HCT116 (cell line): ENCODE results near the gene LYPD3. TPM values are rescaled to one million over a fixed set of nuclear protein-coding genes. Genes with fewer than 3 reads are reported as not detected.

Experiments
- ATAC-seq: fragments of 200-7000 bp; cut with Tn5 transposase; 2 replicates; pipeline ENCODE4 v1.9.1; 2020; ENCODE audit warnings: mild to moderate bottlenecking, moderate library complexity
- BruUV-seq: library from RNA; stranded (reverse); fragments of 400-500 nt; replicated peaks from 2 replicates; lab custom pipeline; 2021; lab: Mats Ljungman, UMichigan
- CTCF ChIA-PET: fragments of 300-600 bp; sonication (Branson Sonifier 250); formaldehyde crosslinking; loops from one replicate; lab custom pipeline; 2021; ENCODE audit warnings: antibody characterized with exemption; lab: Charles Lee
- POLR2A ChIA-PET: fragments of 300-600, 350-600 bp; sonication (Branson Sonifier 250); formaldehyde crosslinking; loops from one replicate; lab custom pipeline; 2021; ENCODE audit warnings: antibody characterized with exemption; lab: Charles Lee
- RAD21 ChIA-PET, 2 experiments: fragments of 300-600 bp; sonication (Branson Sonifier 250); formaldehyde crosslinking; loops; one replicate each; lab custom pipeline; 2023; ENCODE audit warnings: low total read pairs in 2 of 2; ENCODE audit not compliant: uncharacterized antibody in 2 of 2, unreplicated experiment in 2 of 2, low non-redundant PET in 1 of 2; lab: Charles Lee
- DNase-seq: peaks from one replicate; pipeline ENCODE4 v3.0.0-alpha.2; 2010; ENCODE audit warnings: low read depth, low spot score
- H2AFZ ChIP-seq: fragments of 200-600 bp; shearing (Covaris generic), sonication (generic); 2 replicates; pipeline ENCODE4 v1.6.1; 2017; ENCODE audit warnings: low read depth, mixed run types, mixed read lengths, antibody characterized with exemption, low read length; ENCODE audit not compliant: poor library complexity, severe bottlenecking
- H3K27ac ChIP-seq: 2 replicates; pipeline ENCODE4 v1.5.1; 2012; ENCODE audit warnings: low read depth, low read length
- H3K27me3 ChIP-seq: fragments of 200-600 bp; sonication (generic); 2 replicates; pipeline ENCODE4 v1.6.1; 2016; ENCODE audit warnings: mixed run types, low read length, mixed read lengths; ENCODE audit not compliant: insufficient read depth
- H3K36me3 ChIP-seq, 2 experiments: fragments of 200-500 bp in 1 of 2; fragments of 200-600 bp in 1 of 2; sonication (Bioruptor generic) in 1 of 2; sonication (generic) in 1 of 2; 2 replicates each; pipeline versions ENCODE4 v1.5.1 to v1.6.1; 2014 to 2016; ENCODE audit warnings: low read length in 2 of 2, inconsistent platforms in 1 of 2, mixed read lengths in 1 of 2, mixed run types in 1 of 2; ENCODE audit not compliant: insufficient read depth in 2 of 2, control insufficient read depth in 1 of 2
- H3K4me1 ChIP-seq, 2 experiments: fragments of 200-600 bp in 1 of 2; sonication (generic) in 1 of 2; 2 replicates each; pipeline versions ENCODE4 v1.5.1 to v1.6.1; 2012 to 2017; ENCODE audit warnings: low read length in 2 of 2, inconsistent platforms in 1 of 2, mild to moderate bottlenecking in 1 of 2, mixed read lengths in 1 of 2, mixed run types in 1 of 2, moderate library complexity in 1 of 2; ENCODE audit not compliant: insufficient read depth in 2 of 2, control insufficient read depth in 1 of 2
- H3K4me2 ChIP-seq: fragments of 200-600 bp; sonication (generic); 2 replicates; pipeline ENCODE4 v1.6.1; 2017; ENCODE audit warnings: mixed run types, low read length, mixed read lengths
- H3K4me3 ChIP-seq, 2 experiments: fragments of 200-600 bp in 1 of 2; sonication (generic) in 1 of 2; replicated peaks in 1 of 2; 2 replicates each; pipeline ENCODE4 v1.5.1; 2011 to 2016; ENCODE audit warnings: low read length in 2 of 2, control low read depth in 1 of 2, low read depth in 1 of 2, mild to moderate bottlenecking in 1 of 2, mixed read lengths in 1 of 2, mixed run types in 1 of 2
- H3K79me2 ChIP-seq: fragments of 200-600 bp; sonication (generic); 2 replicates; pipeline ENCODE4 v1.6.1; 2017; ENCODE audit warnings: mild to moderate bottlenecking, mixed run types, low read length, moderate library complexity, mixed read lengths; ENCODE audit not compliant: insufficient read depth
- H3K9ac ChIP-seq: fragments of 200-600 bp; sonication (generic); 2 replicates; pipeline ENCODE4 v1.6.1; 2016; ENCODE audit warnings: low read length, mixed read lengths
- H3K9me2 ChIP-seq: fragments of 200-600 bp; sonication (generic), shearing (Covaris generic); 2 replicates; pipeline ENCODE4 v1.6.1; 2017; ENCODE audit warnings: mixed run types, mild to moderate bottlenecking, moderate library complexity; ENCODE audit not compliant: insufficient read depth
- H3K9me3 ChIP-seq, 2 experiments: fragments of 200-500 bp in 1 of 2; fragments of 200-600 bp in 1 of 2; sonication (Bioruptor generic) in 1 of 2; sonication (generic) in 1 of 2; 2 replicates each; pipeline ENCODE4 v1.6.1; 2014 to 2017; ENCODE audit warnings: low read length in 2 of 2, mixed read lengths in 2 of 2, inconsistent platforms in 1 of 2, low read depth in 1 of 2, mild to moderate bottlenecking in 1 of 2, mixed run types in 1 of 2, moderate library complexity in 1 of 2; ENCODE audit not compliant: control insufficient read depth in 1 of 2, insufficient read depth in 1 of 2
- H4K20me1 ChIP-seq: fragments of 200-600 bp; sonication (generic), shearing (Covaris generic); 2 replicates; pipeline ENCODE4 v1.6.1; 2017; ENCODE audit warnings: mixed run types, mild to moderate bottlenecking, moderate library complexity; ENCODE audit not compliant: insufficient read depth
- CBX3 ChIP-seq: IDR thresholded peaks from 2 replicates; pipeline ENCODE4 v1.6.1; 2012; ENCODE audit warnings: low read depth
- ELF1 ChIP-seq: IDR thresholded peaks from 2 replicates; pipeline ENCODE4 v1.6.1; 2012; ENCODE audit warnings: low read depth, borderline replicate concordance
- EZH2 ChIP-seq: fragments of 200-600 bp; sonication (generic); IDR thresholded peaks from 2 replicates; pipeline ENCODE4 v1.6.1; 2017; ENCODE audit warnings: antibody characterized with exemption, mixed run types
- EZH2phosphoT487 ChIP-seq: fragments of 200-600 bp; IDR thresholded peaks from 2 replicates; pipeline ENCODE4 v1.6.1; 2018; ENCODE audit warnings: antibody characterized with exemption, borderline replicate concordance
- JUND ChIP-seq: IDR thresholded peaks from 2 replicates; pipeline ENCODE4 v1.6.1; 2012
- POLR2AphosphoS5 ChIP-seq: IDR thresholded peaks from 2 replicates; pipeline ENCODE4 v1.6.1; 2011; ENCODE audit warnings: mild to moderate bottlenecking, low read depth, low read length, moderate library complexity
- SIN3A ChIP-seq: IDR thresholded peaks from 2 replicates; pipeline ENCODE4 v1.6.1; 2012; ENCODE audit warnings: low read depth
- SP1 ChIP-seq: IDR thresholded peaks from 2 replicates; pipeline ENCODE4 v1.6.1; 2012; ENCODE audit warnings: low read depth
- ZNF274 ChIP-seq: fragments of 200-500 bp; sonication (Bioruptor generic); IDR thresholded peaks from 2 replicates; pipeline ENCODE4 v1.6.1; 2014; ENCODE audit warnings: mild to moderate bottlenecking, low read depth, low read length, inconsistent platforms
- intact Hi-C: fragments of 100-400 bp; cut with micrococcal nuclease; formaldehyde crosslinking; loops from 2 replicates; pipeline ENCODE4 v1.10.0; 2022
- total RNA-seq: library from RNA; stranded (reverse); gene quantifications from one replicate; pipeline ENCODE4 v1.2.1, GENCODE V29; 2021; ENCODE audit not compliant: unreplicated experiment
- TF ChIP-seq, protein P1 (sequence below): IDR thresholded peaks from 2 replicates; pipeline ENCODE4 v1.6.1; 2012; ENCODE audit warnings: low read depth
- TF ChIP-seq, protein P2 (sequence below), 3 experiments: fragments of 200-600 bp in 1 of 3; sonication (generic) in 1 of 3; IDR thresholded peaks in 2 of 3; conservative IDR thresholded peaks in 1 of 3; 2 replicates each; pipeline ENCODE4 v1.5.1; 2012 to 2017; ENCODE audit warnings: low read depth in 2 of 3, low read length in 2 of 3, antibody characterized with exemption in 1 of 3, borderline replicate concordance in 1 of 3, control low read depth in 1 of 3, mild to moderate bottlenecking in 1 of 3, mixed read lengths in 1 of 3, mixed run types in 1 of 3, moderate library complexity in 1 of 3; ENCODE audit not compliant: insufficient read depth in 1 of 3

Gene LYPD3
- total RNA-seq, 1 experiment from 2014 or later, result 3.6 TPM

DNA sequence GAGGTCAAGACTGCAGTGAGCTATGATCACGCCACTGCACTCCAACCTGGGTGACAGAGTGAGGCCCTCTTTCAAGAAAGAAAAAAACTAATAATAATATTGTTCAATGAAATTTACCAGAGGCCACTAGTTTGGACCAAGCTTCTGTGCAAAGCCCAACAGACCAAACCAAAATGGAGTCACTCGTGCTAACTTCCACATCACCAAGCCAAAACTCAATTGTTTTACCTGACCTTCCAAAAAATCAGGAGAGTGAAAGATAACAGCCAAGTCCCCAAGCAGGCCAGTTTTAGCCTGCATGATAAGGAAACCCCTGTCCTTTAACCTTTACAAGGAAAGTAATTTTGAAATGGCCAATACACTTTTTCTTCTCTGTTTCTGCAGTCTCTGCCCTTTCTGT, 20.0 kb downstream of the LYPD3 start:
- Histone ChIP-seq H3K36me3 (no peaks in the 10 kb centered on the region), H3K79me2 (no peaks in the 10 kb centered on the region), H3K9ac (no peak overlapping the region), H3K27me3 (no peaks in the 10 kb centered on the region), H2AFZ (no peak overlapping the region), H3K4me3 (no peak overlapping the region), H3K9me2 (no peaks in the 10 kb centered on the region), H3K4me2 (no peak overlapping the region), H4K20me1 (no peaks in the 10 kb centered on the region), H3K9me3 (no peaks in the 10 kb centered on the region), H3K4me1 (peaks cover 0 to 3% of the 10 kb centered on the region in 2 experiments; a peak in 1 of 4 replicates), H3K27ac (no peak overlapping the region)
- RAD21 ChIA-PET, result no interaction called here
- no peak for ATAC-seq
- BruUV-seq, result no TSS peak
- CTCF ChIA-PET, result interaction anchor here (1.0 to 5.2 kb wide), 3 partner anchors 75 to 151 kb away, joined by 3 to 225 read pairs (median 12); partner anchors contain the start of genes IRGQ and ZNF576
- no peak for DNase-seq
- TF ChIP-seq ELF1 (no peak), JUND (no peak), SIN3A (no peak), ZNF274 (no peak), SP1 (no peak), EZH2phosphoT487 (no peak), EZH2 (no peak), POLR2AphosphoS5 (no peak), CBX3 (no peak)
- TF ChIP-seq, protein P1, sequence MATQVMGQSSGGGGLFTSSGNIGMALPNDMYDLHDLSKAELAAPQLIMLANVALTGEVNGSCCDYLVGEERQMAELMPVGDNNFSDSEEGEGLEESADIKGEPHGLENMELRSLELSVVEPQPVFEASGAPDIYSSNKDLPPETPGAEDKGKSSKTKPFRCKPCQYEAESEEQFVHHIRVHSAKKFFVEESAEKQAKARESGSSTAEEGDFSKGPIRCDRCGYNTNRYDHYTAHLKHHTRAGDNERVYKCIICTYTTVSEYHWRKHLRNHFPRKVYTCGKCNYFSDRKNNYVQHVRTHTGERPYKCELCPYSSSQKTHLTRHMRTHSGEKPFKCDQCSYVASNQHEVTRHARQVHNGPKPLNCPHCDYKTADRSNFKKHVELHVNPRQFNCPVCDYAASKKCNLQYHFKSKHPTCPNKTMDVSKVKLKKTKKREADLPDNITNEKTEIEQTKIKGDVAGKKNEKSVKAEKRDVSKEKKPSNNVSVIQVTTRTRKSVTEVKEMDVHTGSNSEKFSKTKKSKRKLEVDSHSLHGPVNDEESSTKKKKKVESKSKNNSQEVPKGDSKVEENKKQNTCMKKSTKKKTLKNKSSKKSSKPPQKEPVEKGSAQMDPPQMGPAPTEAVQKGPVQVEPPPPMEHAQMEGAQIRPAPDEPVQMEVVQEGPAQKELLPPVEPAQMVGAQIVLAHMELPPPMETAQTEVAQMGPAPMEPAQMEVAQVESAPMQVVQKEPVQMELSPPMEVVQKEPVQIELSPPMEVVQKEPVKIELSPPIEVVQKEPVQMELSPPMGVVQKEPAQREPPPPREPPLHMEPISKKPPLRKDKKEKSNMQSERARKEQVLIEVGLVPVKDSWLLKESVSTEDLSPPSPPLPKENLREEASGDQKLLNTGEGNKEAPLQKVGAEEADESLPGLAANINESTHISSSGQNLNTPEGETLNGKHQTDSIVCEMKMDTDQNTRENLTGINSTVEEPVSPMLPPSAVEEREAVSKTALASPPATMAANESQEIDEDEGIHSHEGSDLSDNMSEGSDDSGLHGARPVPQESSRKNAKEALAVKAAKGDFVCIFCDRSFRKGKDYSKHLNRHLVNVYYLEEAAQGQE, result no peak
- TF ChIP-seq, protein P2, sequence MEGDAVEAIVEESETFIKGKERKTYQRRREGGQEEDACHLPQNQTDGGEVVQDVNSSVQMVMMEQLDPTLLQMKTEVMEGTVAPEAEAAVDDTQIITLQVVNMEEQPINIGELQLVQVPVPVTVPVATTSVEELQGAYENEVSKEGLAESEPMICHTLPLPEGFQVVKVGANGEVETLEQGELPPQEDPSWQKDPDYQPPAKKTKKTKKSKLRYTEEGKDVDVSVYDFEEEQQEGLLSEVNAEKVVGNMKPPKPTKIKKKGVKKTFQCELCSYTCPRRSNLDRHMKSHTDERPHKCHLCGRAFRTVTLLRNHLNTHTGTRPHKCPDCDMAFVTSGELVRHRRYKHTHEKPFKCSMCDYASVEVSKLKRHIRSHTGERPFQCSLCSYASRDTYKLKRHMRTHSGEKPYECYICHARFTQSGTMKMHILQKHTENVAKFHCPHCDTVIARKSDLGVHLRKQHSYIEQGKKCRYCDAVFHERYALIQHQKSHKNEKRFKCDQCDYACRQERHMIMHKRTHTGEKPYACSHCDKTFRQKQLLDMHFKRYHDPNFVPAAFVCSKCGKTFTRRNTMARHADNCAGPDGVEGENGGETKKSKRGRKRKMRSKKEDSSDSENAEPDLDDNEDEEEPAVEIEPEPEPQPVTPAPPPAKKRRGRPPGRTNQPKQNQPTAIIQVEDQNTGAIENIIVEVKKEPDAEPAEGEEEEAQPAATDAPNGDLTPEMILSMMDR (IDR thresholded peaks at IDR 0.05 in 2 of 3, conservative IDR thresholded peaks at IDR 0.05 in 1 of 3; ENCODE audit: borderline replicate concordance in 1 of 3, insufficient read depth in 1 of 3, low read depth in 2 of 3, low read length in 2 of 3), result no peak
- intact Hi-C loops, result no loop called here
- POLR2A ChIA-PET, result no interaction called here
